ENCODE results near the gene COG4.
"Not testable (repeated sequence)": the region's sequence is repeated elsewhere in the genome, so short reads cannot be mapped to it uniquely, and the experiment has no call there.

COG4 gene

DNA sequence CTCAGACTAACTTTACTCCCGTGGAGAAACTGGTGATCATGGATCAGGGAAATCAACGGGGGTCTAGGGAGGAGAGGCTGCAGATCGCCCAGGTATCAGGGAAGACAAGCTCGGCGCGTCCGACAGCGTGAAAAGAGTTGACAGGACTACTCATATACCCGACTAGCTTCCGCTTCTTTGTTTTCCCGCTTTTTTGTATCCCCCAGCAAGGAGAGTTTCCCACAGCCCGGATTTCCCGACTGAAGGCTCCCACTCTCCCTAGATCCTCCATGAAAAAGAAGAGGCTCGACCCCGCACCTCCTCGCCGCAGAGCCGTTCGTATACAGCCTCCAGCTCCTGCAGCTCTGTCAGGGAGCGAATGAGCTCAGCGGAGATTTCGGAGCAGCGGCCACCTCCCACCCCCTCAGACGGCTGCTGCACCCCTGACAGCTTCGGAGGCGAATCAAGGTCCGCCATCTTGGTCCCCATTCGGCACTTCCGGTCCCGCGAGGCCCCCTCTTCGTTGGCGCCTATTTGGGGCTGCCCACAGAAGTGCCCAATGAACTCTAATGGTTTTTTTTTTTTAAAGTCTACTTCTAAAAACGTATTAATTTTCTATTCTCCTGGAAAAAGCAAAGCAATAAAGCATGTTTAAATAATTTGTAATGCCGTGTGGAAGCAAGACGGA, at the start of gene COG4:
COG4 (minus strand) TSS at position 479 of the 667 bp plus-strand sequence; CDS start at position 468, 11 bp downstream.
- DNase-seq (ENCODE audit: low spot score) (peak; percentile 69), FAIRE-seq (peak; percentile 78)

GRCh38 chr16:70572926-70573270, 49.5 kb upstream of the COG4 start:
- no peak for FAIRE-seq
- DNase-seq (ENCODE audit: low spot score): no peak

DNA sequence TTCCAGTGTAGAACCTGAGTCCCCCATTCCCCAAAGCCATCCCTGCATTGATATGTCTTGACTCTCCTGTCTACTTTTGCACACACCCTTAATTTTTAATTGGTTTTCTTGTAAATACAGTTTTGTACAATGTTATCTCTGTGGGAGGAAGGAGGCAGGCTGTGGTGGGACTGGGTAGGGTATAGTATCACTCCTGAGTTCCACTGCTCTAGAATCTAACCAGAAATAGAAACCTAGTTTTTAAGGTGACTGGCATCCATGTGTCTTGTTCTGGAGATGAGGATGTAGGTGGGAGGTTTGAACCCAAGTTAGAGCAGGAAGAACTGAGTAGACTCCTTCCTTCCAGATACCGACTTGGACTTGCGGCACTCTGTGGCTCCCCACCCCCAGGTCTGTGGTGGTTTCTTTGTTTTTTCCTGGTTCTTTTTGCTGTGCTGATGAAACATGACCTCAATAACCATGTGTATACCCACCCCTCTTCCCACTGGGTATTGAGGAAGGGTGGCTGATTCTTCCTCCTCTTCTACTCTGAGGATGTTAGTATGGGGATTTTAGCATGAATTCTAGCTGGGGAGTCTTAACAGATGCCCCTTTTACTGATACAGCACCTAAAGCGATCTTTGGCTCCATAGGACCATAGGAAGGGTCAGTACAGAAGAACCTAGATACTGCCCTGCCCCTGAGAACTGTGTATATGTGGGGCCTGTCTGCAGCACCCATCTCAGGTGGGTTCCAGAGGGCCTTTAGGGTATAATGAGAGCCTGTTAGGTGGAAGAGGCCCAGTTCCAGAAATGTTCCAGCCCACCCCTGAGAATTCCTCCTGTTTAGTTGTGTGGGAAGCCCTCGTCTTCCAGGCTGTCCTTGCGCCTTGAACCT, 48.9 kb upstream of the COG4 start:
- FAIRE-seq (no peak), DNase-seq (ENCODE audit: low spot score) (no peak)

DNA sequence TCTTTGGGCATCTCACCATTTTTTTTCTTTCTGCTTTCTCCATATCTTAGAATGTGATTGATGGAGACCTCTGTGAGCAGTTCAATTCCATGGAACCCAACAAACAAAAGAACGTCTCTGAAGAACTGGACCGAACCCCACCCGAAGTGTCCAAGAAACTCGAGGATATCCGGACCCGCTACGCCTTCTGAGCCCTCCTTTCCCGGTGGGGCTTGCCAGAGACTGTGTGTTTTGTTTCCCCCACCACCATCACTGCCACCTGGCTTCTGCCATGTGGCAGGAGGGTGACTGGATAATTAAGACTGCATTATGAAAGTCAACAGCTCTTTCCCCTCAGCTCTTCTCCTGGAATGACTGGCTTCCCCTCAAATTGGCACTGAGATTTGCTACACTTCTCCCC, 48.3 kb upstream of the COG4 start:
- DNase-seq (ENCODE audit: low spot score) (no peak), FAIRE-seq (no peak)

DNA sequence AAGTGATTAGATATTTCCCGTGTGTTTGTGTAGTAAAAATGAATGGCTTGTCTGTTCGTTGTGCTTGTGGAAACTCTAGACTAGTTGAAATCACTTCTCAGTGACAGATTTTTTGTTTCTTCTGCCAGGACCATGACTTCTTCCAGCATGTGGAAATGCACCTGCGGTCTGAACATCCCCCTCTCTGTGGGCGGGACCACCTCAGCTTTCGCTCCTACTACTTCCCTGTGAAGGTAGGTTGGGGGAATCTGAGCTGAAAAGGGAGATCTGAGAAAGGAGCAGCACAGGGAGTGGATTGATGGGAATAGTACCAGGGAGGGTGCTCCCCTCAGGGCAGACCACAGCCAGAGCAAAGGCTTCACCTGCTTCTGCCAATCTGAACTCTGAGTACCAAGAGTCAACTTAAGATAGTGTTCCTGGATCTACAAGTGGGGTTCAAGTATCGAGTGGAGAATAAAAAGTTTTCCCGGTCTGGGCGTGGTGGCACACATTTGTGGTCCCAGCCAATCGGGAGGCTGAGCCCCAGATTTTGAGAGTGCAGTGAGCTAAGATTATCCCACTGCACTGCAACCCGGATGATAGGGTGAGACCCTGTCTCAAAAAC, 47.7 kb upstream of the COG4 start:
- DNase-seq (ENCODE audit: low spot score): no peak
- no peak for FAIRE-seq

GRCh38 chr16:70569752-70570151, 46.4 kb upstream of the COG4 start:
- FAIRE-seq: no peak
- DNase-seq (ENCODE audit: low spot score): no peak

DNA sequence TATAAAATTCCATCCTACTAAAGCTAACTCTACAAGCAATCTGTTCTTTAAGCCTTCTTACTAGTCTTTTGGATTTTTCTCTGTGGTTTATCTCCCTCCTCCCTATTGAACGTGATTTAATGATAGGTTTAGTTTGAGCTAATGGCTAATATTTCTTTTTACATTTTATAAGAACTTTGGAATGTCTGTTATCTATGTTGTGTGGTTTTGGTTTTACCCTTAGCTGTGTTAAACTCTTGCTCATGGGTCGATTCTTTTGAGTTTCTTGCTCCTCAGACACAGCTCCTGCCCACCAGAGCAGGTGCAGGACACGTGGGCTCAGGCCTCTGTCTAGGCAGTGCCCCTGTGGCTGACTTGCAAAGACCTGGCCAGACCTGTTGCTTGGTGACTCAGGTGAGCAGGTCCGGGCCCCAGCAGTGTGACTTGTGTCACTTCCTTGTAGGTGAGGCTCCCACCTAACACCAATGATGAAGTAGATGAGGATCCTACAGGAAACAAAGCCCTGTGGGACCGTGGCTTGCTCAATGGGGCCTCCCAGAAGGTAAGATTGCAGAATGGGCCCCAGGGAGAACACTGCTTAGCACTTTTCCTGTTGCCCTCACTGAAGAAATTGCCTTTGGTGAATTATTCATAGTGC, 45.4 kb upstream of the COG4 start:
- FAIRE-seq: no peak
- no peak for DNase-seq (ENCODE audit: low spot score)

GRCh38 chr16:70565053-70565452, 41.7 kb upstream of the COG4 start:
- DNase-seq (ENCODE audit: low spot score) (no peak), FAIRE-seq (no peak)

GRCh38 chr16:70563636-70564035, 40.3 kb upstream of the COG4 start:
- DNase-seq (ENCODE audit: low spot score): no peak
- FAIRE-seq: no peak

GRCh38 chr16:70561623-70562022, 38.3 kb upstream of the COG4 start:
- DNase-seq (ENCODE audit: low spot score) (no peak), FAIRE-seq (no peak)

DNA sequence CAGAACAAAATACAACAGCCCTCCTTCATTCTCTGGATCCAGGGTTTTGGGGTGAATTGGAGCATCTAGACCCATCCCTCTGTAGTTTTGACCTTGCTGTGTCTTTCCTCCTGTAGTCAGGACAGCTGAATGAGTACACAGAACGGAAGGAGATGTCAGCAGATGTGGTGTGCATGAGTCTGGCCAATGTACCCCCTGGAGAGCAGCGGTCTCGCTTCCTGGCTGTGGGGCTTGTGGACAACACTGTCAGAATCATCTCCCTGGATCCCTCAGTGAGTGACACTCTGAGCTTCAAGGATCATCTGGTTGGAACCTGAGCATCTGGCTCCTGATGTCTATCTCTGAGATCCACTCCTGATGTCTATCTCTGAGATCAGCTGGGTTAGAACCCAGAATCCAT, 32.7 kb upstream of the COG4 start:
- DNase-seq (ENCODE audit: low spot score) (no peak), FAIRE-seq (no peak)

- FAIRE-seq: no peak
- no peak for DNase-seq (ENCODE audit: low spot score)
Observed at GRCh38 chr16:70553645-70554044, 30.3 kb upstream of the COG4 start.

GRCh38 chr16:70552675-70553074, 29.3 kb upstream of the COG4 start:
- DNase-seq (ENCODE audit: low spot score): no peak
- FAIRE-seq: no peak

DNA sequence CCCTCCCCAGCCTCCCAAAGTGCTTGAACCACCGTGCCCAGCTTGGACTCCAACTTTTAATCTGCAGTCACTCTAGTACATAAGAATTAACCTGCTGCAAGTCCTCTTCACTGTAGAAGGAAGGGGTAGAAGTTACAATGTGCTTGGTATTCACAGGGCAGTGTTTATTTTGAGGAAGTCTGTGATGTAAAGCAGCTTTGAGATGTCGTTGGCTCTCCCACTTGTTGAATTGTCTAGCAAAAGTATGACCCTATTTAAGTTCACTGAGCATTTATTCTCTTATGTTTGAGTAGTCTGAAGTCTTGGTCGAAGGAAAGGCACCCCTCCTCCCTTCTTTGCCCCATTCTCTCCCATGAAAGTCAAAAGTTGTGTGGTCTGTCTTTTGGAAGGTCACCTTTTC, 28.4 kb upstream of the COG4 start:
- FAIRE-seq (no peak), DNase-seq (ENCODE audit: low spot score) (no peak)

- FAIRE-seq: no peak
- DNase-seq (ENCODE audit: low spot score): no peak
Observed at GRCh38 chr16:70550082-70550481, 26.7 kb upstream of the COG4 start.

DNA sequence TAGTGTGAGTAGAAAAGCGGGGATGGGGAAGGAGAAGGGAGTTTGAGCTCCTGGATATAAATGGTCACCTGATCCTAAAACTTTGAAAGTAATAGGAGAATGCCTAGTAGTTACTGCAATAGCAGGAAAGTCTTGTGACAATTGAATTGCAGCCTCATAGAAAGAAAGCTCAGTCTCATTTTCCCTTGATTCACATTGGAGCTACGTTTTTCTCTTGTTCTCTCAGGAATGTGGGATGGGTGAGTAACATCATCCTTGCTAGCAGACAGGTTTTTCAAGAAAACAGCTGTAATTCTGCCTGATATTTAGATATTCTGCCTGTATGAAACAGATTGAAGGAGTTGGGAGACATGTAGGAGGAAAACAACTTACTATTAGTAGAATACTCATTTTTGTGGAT, 25.6 kb upstream of the COG4 start:
- DNase-seq (ENCODE audit: low spot score) (no peak), FAIRE-seq (no peak)

GRCh38 chr16:70544548-70544947, 21.2 kb upstream of the COG4 start:
- DNase-seq (ENCODE audit: low spot score): no peak
- FAIRE-seq: no peak

DNA sequence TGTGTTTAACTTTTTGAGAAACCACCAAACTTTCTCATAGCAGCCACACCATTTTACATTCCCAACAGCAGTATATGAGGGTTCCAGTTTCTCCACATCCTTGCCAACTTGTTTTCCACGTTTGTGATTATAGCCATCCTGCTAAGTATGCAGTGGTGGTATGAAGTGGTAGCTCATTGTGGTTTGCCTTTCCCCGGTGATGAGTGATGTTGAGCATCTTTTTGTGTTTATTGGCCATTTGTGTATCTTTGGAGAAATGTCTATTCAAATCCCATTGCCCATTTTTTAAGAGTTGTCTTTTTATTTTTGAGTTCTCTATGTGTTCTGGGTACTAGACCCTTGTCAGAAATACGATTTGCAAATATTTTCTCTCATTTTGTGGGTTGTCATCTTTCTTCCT, 17.6 kb upstream of the COG4 start:
- DNase-seq (ENCODE audit: low spot score) (no peak), FAIRE-seq (no peak)

GRCh38 chr16:70534971-70535370, 11.6 kb upstream of the COG4 start:
- DNase-seq (ENCODE audit: low spot score) (no peak), FAIRE-seq (no peak)

- FAIRE-seq; DNase-seq (ENCODE audit: low spot score): not testable (repeated sequence)
Observed at GRCh38 chr16:70529954-70530353, 6.6 kb upstream of the COG4 start.

GRCh38 chr16:70529051-70529777, 5.9 kb upstream of the COG4 start:
- DNase-seq (ENCODE audit: low spot score) (peak; percentile 45), FAIRE-seq (peak; percentile 77)
